Pancreas (tissue), 10 donors: ENCODE data around the gene FLNC. TPM values are rescaled to one million over a fixed set of nuclear protein-coding genes. Genes with fewer than 3 reads are reported as not detected.

ENCODE experiments used
- ATAC-seq, 4 donors: fragments of 200-7000 bp; cut with Tn5 transposase; one replicate each; pipeline versions ENCODE4 v1.8.0 to v1.9.1; 2020; ENCODE audit warnings: mild to moderate bottlenecking in 4 of 4, moderate library complexity in 4 of 4
- DNase-seq, 6 donors: peaks; one replicate each; pipeline ENCODE4 v3.0.0-alpha.2; 2020
- FAIRE-seq: peaks from 2 replicates; lab custom pipeline; 2012; peaks lifted over from hg19 to GRCh38; lab: Jason Lieb, UNC
- H3K27ac ChIP-seq, 4 donors: fragments of 200-600 bp; sonication (generic); 1 replicate in 3 of 4; 2 replicates in 1 of 4; pipeline versions ENCODE4 v1.5.0 to v1.8.0; 2020
- H3K27me3 ChIP-seq, 4 donors: fragments of 200-600 bp; one replicate each; pipeline ENCODE4 v1.8.0; 2021
- H3K36me3 ChIP-seq, 3 donors: fragments of 200-600 bp; sonication (generic) in 1 of 3; one replicate each; pipeline versions ENCODE4 v1.5.0 to v1.8.0; 2020 to 2021
- H3K4me1 ChIP-seq, 3 donors: fragments of 200-600 bp; one replicate each; pipeline ENCODE4 v1.8.0; 2021
- H3K4me3 ChIP-seq, 4 donors: fragments of 200-600 bp; sonication (generic) in 2 of 4; one replicate each; pipeline versions ENCODE4 v1.5.0 to v1.8.0; 2020 to 2021
- H3K9me3 ChIP-seq, 4 donors: fragments of 200-600 bp; one replicate each; pipeline ENCODE4 v1.8.0; 2021
- WGBS, 2 donors: extraction: QIAGEN DNeasy Blood & Tissue Kit; methylation state at CpG; one replicate each; pipeline ENCODE4 v1.1.7; 2013; 5-methylcytosine and 5-hydroxymethylcytosine counted together
- intact Hi-C, 3 donors: fragments of 100-400 bp; cut with DNase I; formaldehyde crosslinking; loops; one replicate each; pipeline versions ENCODE4 v1.11.1 to v1.14.2; 2022
- polyA plus RNA-seq, 2 donors: library from polyadenylated mRNA; stranded (reverse); fragments of 200-250 nt; gene quantifications; one replicate each; pipeline ENCODE4 v1.2.3, GENCODE V29; 2013
- total RNA-seq, 6 donors: library from RNA; stranded (reverse); fragmentation: NEBNext Ultra II Directional in 4 of 6; extraction: Animal tissue kit (Norgen Biotek cat#: 25700) in 4 of 6; gene quantifications; one replicate each; pipeline versions ENCODE4 v1.2.1 to v1.2.4, GENCODE V29; 2021 to 2023
- TF ChIP-seq, protein P1 (sequence below), 4 donors: fragments of 200-600 bp; sonication (generic) in 3 of 4; IDR thresholded peaks; one replicate each; pipeline versions ENCODE4 v1.5.0 to v1.8.0; 2021; ENCODE audit warnings: antibody characterized with exemption in 4 of 4
- donor health status: healthy with polysubstance abuse.
- donor health status: DM: no; HTN: no; CAD: no; lungs with moderate emphysema.
- donor health status: DM: no; HTN: no; CAD: no.
- donor health status: control.
- donor health status: control.
- donor health status: Bipolar disorder and iron deficiency.
- donor health status: DM: yes; HTN: yes; CAD: no.
- donor health status: DM: no; HTN: no; CAD: no.
- donor health status: DM: no; HTN: no; CAD: no.
- donor health status: DM: yes; HTN: yes; CAD: no.

FLNC gene
- total and polyA plus RNA-seq, 8 donors, result 0.28 to 2.3 (median 1.0) TPM

DNA sequence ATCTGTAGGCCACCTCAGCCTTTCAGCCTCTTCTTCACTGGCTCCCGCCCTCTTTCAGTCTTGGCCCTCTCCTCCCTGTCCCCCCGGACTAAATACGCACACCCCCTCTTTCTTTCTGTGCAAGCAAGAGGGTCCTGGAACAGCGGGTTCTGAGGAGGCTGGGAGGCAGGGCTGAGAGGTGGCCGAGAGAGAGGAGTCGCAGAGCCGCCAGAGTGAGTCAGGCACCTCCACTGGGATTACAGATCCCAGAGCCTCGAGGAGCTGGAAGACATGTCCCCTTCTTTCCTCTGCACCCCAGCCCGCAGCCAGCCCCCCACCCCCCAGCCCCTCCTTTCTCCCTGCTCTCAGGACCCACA is 38.3 kb upstream of the FLNC start:
- 18 to 28% methylated on average over 7 to 9 of the region's 9 CpGs for WGBS, 2 donors
- Histone ChIP-seq H3K27ac (no peak overlapping the region), H3K4me1 (peaks cover 0 to 5% (median 4%) of the 10 kb centered on the region in 3 donors), H3K27me3 (no peaks in the 10 kb centered on the region), H3K4me3 (peak overlapping the region in 3 of 4 donors; percentile 73 to 77 (median 77)), H3K36me3 (no peaks in the 10 kb centered on the region), H3K9me3 (no peaks in the 10 kb centered on the region)
- DNase-seq (no peak), FAIRE-seq (no peak), ATAC-seq (no peak)
- intact Hi-C loops, result no loop called here
- TF ChIP-seq, protein P1, sequence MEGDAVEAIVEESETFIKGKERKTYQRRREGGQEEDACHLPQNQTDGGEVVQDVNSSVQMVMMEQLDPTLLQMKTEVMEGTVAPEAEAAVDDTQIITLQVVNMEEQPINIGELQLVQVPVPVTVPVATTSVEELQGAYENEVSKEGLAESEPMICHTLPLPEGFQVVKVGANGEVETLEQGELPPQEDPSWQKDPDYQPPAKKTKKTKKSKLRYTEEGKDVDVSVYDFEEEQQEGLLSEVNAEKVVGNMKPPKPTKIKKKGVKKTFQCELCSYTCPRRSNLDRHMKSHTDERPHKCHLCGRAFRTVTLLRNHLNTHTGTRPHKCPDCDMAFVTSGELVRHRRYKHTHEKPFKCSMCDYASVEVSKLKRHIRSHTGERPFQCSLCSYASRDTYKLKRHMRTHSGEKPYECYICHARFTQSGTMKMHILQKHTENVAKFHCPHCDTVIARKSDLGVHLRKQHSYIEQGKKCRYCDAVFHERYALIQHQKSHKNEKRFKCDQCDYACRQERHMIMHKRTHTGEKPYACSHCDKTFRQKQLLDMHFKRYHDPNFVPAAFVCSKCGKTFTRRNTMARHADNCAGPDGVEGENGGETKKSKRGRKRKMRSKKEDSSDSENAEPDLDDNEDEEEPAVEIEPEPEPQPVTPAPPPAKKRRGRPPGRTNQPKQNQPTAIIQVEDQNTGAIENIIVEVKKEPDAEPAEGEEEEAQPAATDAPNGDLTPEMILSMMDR (IDR thresholded peaks at IDR 0.05), result no peak

DNA sequence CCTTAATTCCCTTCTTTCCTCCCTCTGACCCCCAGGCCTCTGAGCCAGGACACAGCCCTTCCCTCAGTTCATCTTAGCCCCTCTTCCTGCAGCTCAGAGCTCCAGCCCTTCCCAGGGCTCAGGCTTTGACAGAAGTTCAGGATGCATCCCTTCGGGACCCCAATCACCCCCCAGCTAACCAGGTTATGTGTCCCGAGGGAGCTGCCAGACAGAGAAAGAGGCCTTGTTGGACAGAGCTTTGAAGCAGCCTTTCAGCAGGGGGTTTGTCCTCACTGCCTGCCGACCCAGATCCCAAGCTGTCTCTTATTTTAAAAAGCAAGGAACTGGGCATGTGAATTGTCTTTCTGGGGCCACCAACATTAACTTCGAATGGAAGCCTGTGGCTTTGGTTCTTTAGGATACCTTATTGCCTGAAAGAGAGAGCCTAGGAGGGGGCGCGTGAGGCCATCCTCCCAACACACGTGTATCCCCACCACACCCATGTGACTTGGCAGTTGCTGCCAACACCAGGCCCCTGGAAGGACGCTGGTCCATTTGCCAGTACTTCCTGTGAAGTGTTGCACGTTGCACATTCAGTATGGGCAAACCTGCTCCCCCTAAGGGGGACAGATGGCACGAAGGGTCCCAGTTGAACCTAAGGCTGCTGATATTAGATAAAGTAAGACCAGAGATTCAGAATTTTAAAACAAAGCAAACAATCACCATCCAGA is 37.6 kb upstream of the FLNC start:
- H3K27ac ChIP-seq, result no peak overlapping the region
- H3K36me3 ChIP-seq, result no peaks in the 10 kb centered on the region
- 68 to 77% methylated on average over 10 of the region's 10 CpGs for WGBS, 2 donors
- no peak overlapping the region for H3K4me3 ChIP-seq
- H3K9me3 ChIP-seq, result no peaks in the 10 kb centered on the region
- ATAC-seq (no peak), DNase-seq (no peak), FAIRE-seq (no peak)
- H3K4me1 ChIP-seq, result peaks cover 0 to 5% (median 4%) of the 10 kb centered on the region in 3 donors
- H3K27me3 ChIP-seq, result no peaks in the 10 kb centered on the region
- TF ChIP-seq, protein P1 (IDR thresholded peaks at IDR 0.05), result no peak
- intact Hi-C loops, result no loop called here

DNA sequence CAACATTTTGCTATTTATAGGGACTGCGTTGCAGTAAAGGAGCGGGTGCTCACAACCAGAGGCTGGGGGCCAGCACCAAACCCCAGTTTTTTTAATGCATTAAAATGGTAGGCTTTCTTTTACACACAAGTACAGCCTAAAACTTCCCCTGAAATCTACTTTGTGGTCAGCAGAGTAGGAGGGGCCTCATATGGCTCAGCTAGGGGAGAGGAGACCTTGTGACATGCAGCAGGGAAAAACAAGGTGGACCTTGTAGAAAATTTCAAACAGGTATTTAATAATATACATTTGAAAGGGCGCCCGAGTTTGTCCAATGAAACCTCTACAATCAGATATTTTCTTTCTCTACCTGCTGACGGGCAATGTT is 37.0 kb upstream of the FLNC start:
- no peaks in the 10 kb centered on the region for H3K27me3 ChIP-seq
- no peak overlapping the region for H3K27ac ChIP-seq
- H3K4me1 ChIP-seq, result peaks cover 0 to 5% (median 4%) of the 10 kb centered on the region in 3 donors
- H3K36me3 ChIP-seq, result no peaks in the 10 kb centered on the region
- no peak overlapping the region for H3K4me3 ChIP-seq
- 94 to 97% methylated on average over 5 of the region's 5 CpGs for WGBS, 2 donors
- no peak for ATAC-seq
- no peaks in the 10 kb centered on the region for H3K9me3 ChIP-seq
- intact Hi-C loops, result no loop called here
- FAIRE-seq, result no peak
- DNase-seq, result no peak
- TF ChIP-seq, protein P1 (IDR thresholded peaks at IDR 0.05), result no peak

DNA sequence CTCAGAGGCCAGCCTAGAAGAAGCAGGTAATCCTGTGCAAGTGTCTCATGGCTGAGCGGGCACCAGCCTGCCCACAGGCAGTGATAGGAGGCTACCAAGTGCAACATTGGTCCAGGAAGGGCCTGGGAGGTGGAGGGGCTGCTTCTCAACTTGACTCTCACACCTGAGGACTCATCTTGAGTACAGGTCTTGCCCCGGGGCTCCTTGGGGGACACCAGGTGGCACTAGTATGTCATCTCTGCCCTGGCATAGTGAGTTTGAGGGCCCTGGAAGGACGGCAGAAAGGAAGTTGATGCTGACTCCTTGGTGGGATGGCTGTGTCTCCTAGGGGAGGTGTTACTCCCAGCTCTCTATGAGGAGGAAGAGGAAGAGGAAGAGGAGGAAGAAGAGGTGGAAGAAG is 36.2 kb upstream of the FLNC start:
- WGBS, 2 donors, result 61 to 72% methylated on average over 3 of the region's 3 CpGs
- TF ChIP-seq, protein P1 (IDR thresholded peaks at IDR 0.05), result no peak
- intact Hi-C loops, result no loop called here
- ATAC-seq (no peak), DNase-seq (no peak), FAIRE-seq (no peak)
- no peaks in the 10 kb centered on the region for H3K9me3 ChIP-seq
- H3K4me3 ChIP-seq, result no peak overlapping the region
- no peak overlapping the region for H3K27ac ChIP-seq
- peaks cover 0 to 5% (median 4%) of the 10 kb centered on the region in 3 donors for H3K4me1 ChIP-seq
- no peaks in the 10 kb centered on the region for H3K36me3 ChIP-seq
- H3K27me3 ChIP-seq, result no peaks in the 10 kb centered on the region

DNA sequence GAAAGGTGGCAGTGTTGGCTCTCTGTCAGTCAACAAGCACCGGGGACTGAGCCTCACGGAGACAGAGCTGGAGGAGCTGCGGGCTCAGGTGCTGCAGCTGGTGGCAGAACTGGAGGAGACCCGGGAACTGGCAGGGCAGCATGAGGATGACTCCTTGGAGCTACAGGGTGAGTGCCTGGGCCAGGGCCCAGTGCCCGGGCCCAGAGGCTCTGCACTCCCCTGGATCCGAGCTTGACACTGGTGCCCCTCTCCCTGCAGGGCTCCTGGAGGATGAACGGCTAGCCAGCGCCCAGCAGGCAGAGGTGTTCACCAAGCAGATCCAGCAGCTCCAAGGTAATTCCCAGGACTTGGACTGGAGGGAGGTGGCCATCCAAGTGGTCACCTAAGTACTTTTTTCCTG is 35.8 kb upstream of the FLNC start:
- TF ChIP-seq, protein P1 (IDR thresholded peaks at IDR 0.05), result no peak
- Histone ChIP-seq H3K4me1 (peaks cover 0 to 5% (median 4%) of the 10 kb centered on the region in 3 donors), H3K9me3 (no peaks in the 10 kb centered on the region), H3K27me3 (no peaks in the 10 kb centered on the region), H3K36me3 (no peaks in the 10 kb centered on the region), H3K27ac (no peak overlapping the region), H3K4me3 (no peak overlapping the region)
- no peak for ATAC-seq
- intact Hi-C loops, result no loop called here
- DNase-seq, result no peak
- FAIRE-seq, result no peak
- WGBS, 2 donors, result 86 to 91% methylated on average over 8 of the region's 8 CpGs
